ENCODE data around the gene TMEM207. TPM values are rescaled to one million over a fixed set of nuclear protein-coding genes. Genes with fewer than 3 reads are reported as not detected.

TMEM207 gene
- total RNA-seq, 4 donors from 2014 or later = not detected

DNA sequence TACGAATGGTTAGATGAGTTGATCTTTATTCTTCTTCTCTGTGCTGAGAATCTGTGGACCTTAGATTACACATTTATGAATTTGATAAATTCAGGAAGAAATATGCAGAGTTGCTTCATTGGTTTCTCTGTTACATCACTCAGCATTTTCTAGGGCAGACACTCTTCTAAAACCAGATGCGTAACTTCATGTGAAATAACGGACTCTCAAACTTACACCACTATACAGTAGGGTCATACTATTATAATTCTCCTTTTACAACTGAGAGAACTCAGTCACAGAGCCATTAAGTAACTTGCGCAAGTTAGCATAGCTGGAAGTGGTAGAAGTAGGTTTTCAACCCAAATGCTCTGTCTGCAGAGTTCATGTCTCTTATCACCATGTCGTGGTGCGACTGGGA is 5.7 kb downstream of the TMEM207 start:
- DNase-seq (ENCODE audit: low spot score in 2 of 2) = no peak
- intact Hi-C loops (cut with DNase I; ENCODE audit: low total_unique reads) = no loop called here
- no peak overlapping the region for H3K4me3 ChIP-seq (ENCODE audit: low read depth, poor library complexity, severe bottlenecking)
- no peak for TF ChIP-seq POLR2A (IDR thresholded peaks at IDR 0.05)
- TF ChIP-seq, protein P1, sequence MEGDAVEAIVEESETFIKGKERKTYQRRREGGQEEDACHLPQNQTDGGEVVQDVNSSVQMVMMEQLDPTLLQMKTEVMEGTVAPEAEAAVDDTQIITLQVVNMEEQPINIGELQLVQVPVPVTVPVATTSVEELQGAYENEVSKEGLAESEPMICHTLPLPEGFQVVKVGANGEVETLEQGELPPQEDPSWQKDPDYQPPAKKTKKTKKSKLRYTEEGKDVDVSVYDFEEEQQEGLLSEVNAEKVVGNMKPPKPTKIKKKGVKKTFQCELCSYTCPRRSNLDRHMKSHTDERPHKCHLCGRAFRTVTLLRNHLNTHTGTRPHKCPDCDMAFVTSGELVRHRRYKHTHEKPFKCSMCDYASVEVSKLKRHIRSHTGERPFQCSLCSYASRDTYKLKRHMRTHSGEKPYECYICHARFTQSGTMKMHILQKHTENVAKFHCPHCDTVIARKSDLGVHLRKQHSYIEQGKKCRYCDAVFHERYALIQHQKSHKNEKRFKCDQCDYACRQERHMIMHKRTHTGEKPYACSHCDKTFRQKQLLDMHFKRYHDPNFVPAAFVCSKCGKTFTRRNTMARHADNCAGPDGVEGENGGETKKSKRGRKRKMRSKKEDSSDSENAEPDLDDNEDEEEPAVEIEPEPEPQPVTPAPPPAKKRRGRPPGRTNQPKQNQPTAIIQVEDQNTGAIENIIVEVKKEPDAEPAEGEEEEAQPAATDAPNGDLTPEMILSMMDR (IDR thresholded peaks at IDR 0.05) = no peak
- 83 to 91% methylated on average over 6 of the region's 6 CpGs for WGBS, 2 donors

DNA sequence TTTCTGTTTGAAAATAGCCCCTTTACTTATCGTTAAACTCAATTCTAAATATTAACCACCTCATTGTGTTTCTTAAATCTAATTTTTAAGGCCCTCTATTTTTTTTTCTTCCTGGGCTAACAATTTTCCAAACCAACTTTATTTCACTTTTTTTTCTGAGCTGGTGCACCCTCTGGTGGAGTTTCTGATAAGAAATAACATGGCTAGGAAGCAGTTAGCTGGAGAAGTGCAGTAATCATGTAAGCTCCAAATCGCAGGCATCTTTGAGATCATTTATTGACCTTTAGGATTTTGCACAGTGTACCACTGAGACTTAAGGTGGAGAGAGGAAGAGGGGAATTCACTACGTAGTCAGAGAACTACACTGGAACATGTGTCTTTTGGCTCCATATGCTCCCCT is 6.4 kb downstream of the TMEM207 start:
- DNase-seq (ENCODE audit: low spot score in 2 of 2) = no peak
- H3K4me3 ChIP-seq (ENCODE audit: low read depth, poor library complexity, severe bottlenecking) = no peak overlapping the region
- intact Hi-C loops (cut with DNase I; ENCODE audit: low total_unique reads) = no loop called here
- 64 to 78% methylated on average over 3 of the region's 3 CpGs for WGBS, 2 donors
- no peak for TF ChIP-seq POLR2A (IDR thresholded peaks at IDR 0.05)

DNA sequence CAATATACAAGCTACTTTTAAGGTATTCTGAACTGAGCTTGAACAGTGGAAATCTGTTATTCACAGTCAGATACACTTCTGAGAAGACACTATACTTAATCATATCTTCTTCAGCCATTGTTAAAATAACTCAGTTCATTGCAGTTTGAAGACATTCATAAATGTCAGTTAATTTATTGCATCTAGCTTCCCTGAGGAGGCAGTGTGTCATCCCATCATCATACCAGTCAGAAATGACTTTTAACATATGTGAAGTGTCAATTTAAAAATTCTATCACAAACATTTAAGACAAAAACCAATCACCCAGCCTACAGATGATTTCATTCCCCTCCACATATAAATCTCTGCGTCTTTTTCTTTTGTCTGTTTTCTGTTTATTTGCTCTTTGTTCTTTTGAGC is 7.5 kb downstream of the TMEM207 start:
- intact Hi-C loops (cut with DNase I; ENCODE audit: low total_unique reads) = no loop called here
- WGBS, 2 donors = 67 to 73% methylated on average over 1 of the region's 1 CpG
- TF ChIP-seq, protein P1 (IDR thresholded peaks at IDR 0.05) = no peak
- no peak for TF ChIP-seq POLR2A (IDR thresholded peaks at IDR 0.05)
- no peak for DNase-seq (ENCODE audit: low spot score in 2 of 2)
- H3K4me3 ChIP-seq (ENCODE audit: low read depth, poor library complexity, severe bottlenecking) = no peak overlapping the region

DNA sequence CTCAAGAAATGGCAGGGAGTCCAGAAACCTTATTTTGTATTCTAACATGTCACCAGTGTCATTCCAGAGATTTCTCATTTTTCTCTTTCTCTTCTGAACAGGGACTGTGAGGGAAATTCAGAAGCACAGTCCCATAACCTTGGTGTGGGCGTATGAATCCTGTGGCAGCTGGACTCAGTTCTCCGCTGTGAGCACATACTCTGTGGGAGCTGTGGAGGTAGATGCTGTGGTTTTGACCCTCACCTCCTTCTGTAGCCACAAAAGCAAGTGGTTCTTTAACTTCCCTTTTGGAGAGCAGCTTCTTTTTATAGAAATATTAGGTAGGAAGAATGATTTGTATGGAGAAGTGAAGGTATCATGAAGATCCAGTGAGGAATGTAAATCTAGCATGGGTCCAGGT is 13.4 kb downstream of the TMEM207 start:
- no peak for DNase-seq (ENCODE audit: low spot score in 2 of 2)
- TF ChIP-seq, protein P1 (IDR thresholded peaks at IDR 0.05) = no peak
- TF ChIP-seq POLR2A (IDR thresholded peaks at IDR 0.05) = no peak
- intact Hi-C loops (cut with DNase I; ENCODE audit: low total_unique reads) = no loop called here
- 80 to 84% methylated on average over 2 of the region's 2 CpGs for WGBS, 2 donors
- H3K4me3 ChIP-seq (ENCODE audit: low read depth, poor library complexity, severe bottlenecking) = no peak overlapping the region

DNA sequence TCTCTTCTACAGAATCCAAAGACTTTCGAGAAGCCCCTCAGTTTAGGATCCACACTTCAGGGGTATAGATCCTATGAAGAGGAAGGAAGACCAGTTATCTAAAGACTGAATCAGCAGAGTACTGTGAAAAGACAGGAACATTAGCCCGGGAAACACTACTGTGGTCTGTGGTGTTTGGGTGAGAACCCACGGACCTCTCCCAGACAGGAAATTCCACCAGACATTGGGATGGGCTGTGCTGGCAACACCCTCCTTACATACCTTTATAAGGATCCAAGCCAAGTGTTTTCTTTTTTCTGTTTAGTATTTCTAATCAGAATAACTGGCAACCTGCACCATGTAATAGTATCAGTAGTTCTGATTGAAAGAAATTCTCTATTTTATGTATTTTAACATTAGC is 14.1 kb downstream of the TMEM207 start:
- intact Hi-C loops (cut with DNase I; ENCODE audit: low total_unique reads) = no loop called here
- TF ChIP-seq, protein P1 (IDR thresholded peaks at IDR 0.05) = no peak
- no peak for TF ChIP-seq POLR2A (IDR thresholded peaks at IDR 0.05)
- no peak for DNase-seq (ENCODE audit: low spot score in 2 of 2)
- 41 to 55% methylated on average over 3 of the region's 3 CpGs for WGBS, 2 donors
- H3K4me3 ChIP-seq (ENCODE audit: low read depth, poor library complexity, severe bottlenecking) = no peak overlapping the region

DNA sequence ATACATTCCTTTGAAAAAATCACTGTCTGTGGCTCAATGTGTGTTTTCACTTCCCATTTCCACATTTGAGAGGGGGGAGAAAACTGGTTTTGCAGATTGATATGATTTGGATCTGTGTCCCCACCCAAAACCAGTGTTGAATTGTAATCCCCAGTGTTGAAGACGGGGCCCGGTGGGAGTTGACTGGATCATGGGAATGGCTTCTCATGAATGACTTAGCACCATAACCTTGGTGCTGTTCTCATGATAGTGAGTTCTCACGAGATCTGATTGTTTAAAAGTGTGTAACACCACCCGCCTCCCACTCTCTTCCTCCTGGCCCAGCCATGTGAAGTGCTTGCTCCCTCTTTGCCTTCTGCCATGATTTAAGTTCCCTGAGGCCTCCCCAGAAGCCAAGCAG is 16.1 kb downstream of the TMEM207 start:
- no peak overlapping the region for H3K4me3 ChIP-seq (ENCODE audit: low read depth, poor library complexity, severe bottlenecking)
- intact Hi-C loops (cut with DNase I; ENCODE audit: low total_unique reads) = no loop called here
- no peak for TF ChIP-seq POLR2A (IDR thresholded peaks at IDR 0.05)
- TF ChIP-seq, protein P1 (IDR thresholded peaks at IDR 0.05) = no peak
- no peak for DNase-seq (ENCODE audit: low spot score in 2 of 2)
- 88% methylated on average over 4 of the region's 4 CpGs for WGBS, 2 donors

Data from lower leg skin (tissue), 4 donors.